Hepatocyte (in vitro differentiated cells): ENCODE measurements around the gene SHANK1. TPM values are rescaled to one million over a fixed set of nuclear protein-coding genes. Genes with fewer than 3 reads are reported as not detected.

Source experiments
- DNase-seq: peaks from one replicate; pipeline ENCODE4 v3.0.0-alpha.2; 2016; ENCODE audit warnings: low spot score
- H2AFZ ChIP-seq: fragments of 200-600 bp; sonication (generic); 2 replicates; pipeline ENCODE4 v1.6.0; 2016; ENCODE audit warnings: antibody characterized with exemption, mild to moderate bottlenecking
- H3K27ac ChIP-seq: fragments of 200-600 bp; sonication (generic); 2 replicates; pipeline ENCODE4 v1.5.1; 2016; ENCODE audit warnings: mild to moderate bottlenecking
- H3K27me3 ChIP-seq: fragments of 200-600 bp; sonication (generic); 2 replicates; pipeline ENCODE4 v1.6.1; 2016
- H3K36me3 ChIP-seq: fragments of 200-600 bp; sonication (generic); replicated peaks from 2 replicates; pipeline ENCODE4 v1.5.1; 2016; ENCODE audit warnings: low read depth; ENCODE audit not compliant: insufficient read depth
- H3K4me1 ChIP-seq: fragments of 200-600 bp; sonication (generic); 2 replicates; pipeline ENCODE4 v1.5.1; 2016; ENCODE audit warnings: mild to moderate bottlenecking, moderate library complexity; ENCODE audit not compliant: insufficient read depth
- H3K4me2 ChIP-seq: fragments of 200-600 bp; sonication (generic); 2 replicates; pipeline ENCODE4 v1.6.0; 2016
- H3K4me3 ChIP-seq: fragments of 200-600 bp; sonication (generic); 2 replicates; pipeline ENCODE4 v1.5.1; 2016; ENCODE audit warnings: mild to moderate bottlenecking
- H3K79me2 ChIP-seq: fragments of 200-600 bp; sonication (generic); 2 replicates; pipeline ENCODE4 v1.6.0; 2017; ENCODE audit warnings: mild to moderate bottlenecking
- H3K9me2 ChIP-seq: fragments of 200-600 bp; sonication (generic); replicated peaks from 2 replicates; pipeline ENCODE4 v1.6.0; 2017; ENCODE audit warnings: mild to moderate bottlenecking; ENCODE audit not compliant: insufficient read depth
- H3K9me3 ChIP-seq: fragments of 200-600 bp; sonication (generic); 2 replicates; pipeline ENCODE4 v1.5.1; 2016; ENCODE audit warnings: low read depth, mild to moderate bottlenecking
- H4K20me1 ChIP-seq: fragments of 200-600 bp; sonication (generic); 2 replicates; pipeline ENCODE4 v1.6.0; 2016; ENCODE audit warnings: mild to moderate bottlenecking; ENCODE audit not compliant: insufficient read depth, poor library complexity, severe bottlenecking
- CTCF ChIP-seq: fragments of 200-600 bp; sonication (generic); IDR thresholded peaks from 2 replicates; pipeline ENCODE4 v1.5.1; 2016; ENCODE audit warnings: antibody characterized with exemption, mild to moderate bottlenecking; ENCODE audit not compliant: poor library complexity
- EZH2 ChIP-seq: fragments of 200-600 bp; sonication (generic); IDR thresholded peaks from 2 replicates; pipeline ENCODE4 v1.6.1; 2016; ENCODE audit warnings: antibody characterized with exemption, mild to moderate bottlenecking, borderline replicate concordance
- EZH2phosphoT487 ChIP-seq: fragments of 200-600 bp; sonication (generic); IDR thresholded peaks from one replicate; pipeline ENCODE4 v1.6.1; 2018; ENCODE audit warnings: antibody characterized with exemption, mild to moderate bottlenecking, low read depth, moderate library complexity; ENCODE audit not compliant: unreplicated experiment, severe bottlenecking
- WGBS: methylation state at CpG from one replicate; pipeline ENCODE4 v1.1.6; 2016; ENCODE audit warnings: low lambda C conversion rate; ENCODE audit errors: missing lambda C conversion rate; 5-methylcytosine and 5-hydroxymethylcytosine counted together
- polyA plus RNA-seq: library from polyadenylated mRNA; unstranded; fragments of >200 nt; fragmentation: Nextera tagmentation; extraction: Ambion mirVana; gene quantifications from 2 replicates; pipeline ENCODE4 v1.2.1, GENCODE V29; 2016
- total RNA-seq: library from RNA; depleted of rRNA; stranded (reverse); fragments of >200 nt; gene quantifications from 2 replicates; pipeline ENCODE4 v1.2.3, GENCODE V29; 2014

SHANK1 gene
- total and polyA plus RNA-seq, 2 experiments from 2014 or later: 0.56 to 2.3 TPM

GRCh38 chr19:50743537-50743936, 23.9 kb upstream of the SHANK1 start:
- WGBS: 83% methylated on average over 6 of the region's 6 CpGs

GRCh38 chr19:50741179-50741933, 21.8 kb upstream of the SHANK1 start:
- no peak for TF ChIP-seq CTCF
- TF ChIP-seq EZH2phosphoT487: no peak
- no peak for TF ChIP-seq EZH2
- H3K4me3 ChIP-seq: no peak overlapping the region
- H3K27ac ChIP-seq: no peak overlapping the region
- no peaks in the 10 kb centered on the region for H3K9me2 ChIP-seq
- no peaks in the 10 kb centered on the region for H3K9me3 ChIP-seq
- no peak overlapping the region for H2AFZ ChIP-seq
- H3K36me3 ChIP-seq: no peaks in the 10 kb centered on the region
- H3K4me1 ChIP-seq: no peaks in the 10 kb centered on the region
- WGBS: 69% methylated on average over 18 of the region's 18 CpGs
- H3K4me2 ChIP-seq: no peak overlapping the region
- H3K27me3 ChIP-seq: peaks cover 10% of the 10 kb centered on the region
- no peaks in the 10 kb centered on the region for H3K79me2 ChIP-seq
- no peaks in the 10 kb centered on the region for H4K20me1 ChIP-seq
- peak; percentile 31 for DNase-seq

More at GRCh38 chr19:50743537-50743936, 23.9 kb upstream of the SHANK1 start:
- H3K36me3 ChIP-seq: no peaks in the 10 kb centered on the region
- TF ChIP-seq EZH2 (no peak), EZH2phosphoT487 (no peak), CTCF (no peak)
- H3K4me1 ChIP-seq: no peaks in the 10 kb centered on the region
- H3K79me2 ChIP-seq: no peaks in the 10 kb centered on the region
- no peak overlapping the region for H3K4me3 ChIP-seq
- no peaks in the 10 kb centered on the region for H3K9me2 ChIP-seq
- peaks cover 10% of the 10 kb centered on the region for H3K27me3 ChIP-seq
- no peaks in the 10 kb centered on the region for H3K9me3 ChIP-seq
- no peaks in the 10 kb centered on the region for H4K20me1 ChIP-seq
- no peak overlapping the region for H3K4me2 ChIP-seq
- no peak overlapping the region for H2AFZ ChIP-seq
- H3K27ac ChIP-seq: no peak overlapping the region
- DNase-seq: no peak

GRCh38 chr19:50739914-50740426, 20.4 kb upstream of the SHANK1 start:
- H2AFZ ChIP-seq: no peak overlapping the region
- H3K79me2 ChIP-seq: no peaks in the 10 kb centered on the region
- H3K9me3 ChIP-seq: no peaks in the 10 kb centered on the region
- no peaks in the 10 kb centered on the region for H4K20me1 ChIP-seq
- H3K27me3 ChIP-seq: peaks cover 10% of the 10 kb centered on the region
- no peak overlapping the region for H3K4me2 ChIP-seq
- no peaks in the 10 kb centered on the region for H3K4me1 ChIP-seq
- 66% methylated on average over 11 of the region's 11 CpGs for WGBS
- no peaks in the 10 kb centered on the region for H3K9me2 ChIP-seq
- H3K36me3 ChIP-seq: no peaks in the 10 kb centered on the region
- TF ChIP-seq EZH2 (no peak), CTCF (no peak), EZH2phosphoT487 (no peak)
- no peak overlapping the region for H3K27ac ChIP-seq
- DNase-seq: no peak
- H3K4me3 ChIP-seq: no peak overlapping the region
